IMR-90 (cell line): ENCODE measurements around the gene ANKRD24. TPM values are rescaled to one million over a fixed set of nuclear protein-coding genes. Genes with fewer than 3 reads are reported as not detected.
A peak's percentile ranks its signal among the peaks of the same experiment; 100 is the strongest.

Experiments used
- ATAC-seq: fragments of 200-7000 bp; cut with Tn5 transposase; 2 replicates; pipeline ENCODE4 v1.9.1; 2020; ENCODE audit warnings: low read depth, mild to moderate bottlenecking, moderate library complexity
- BruUV-seq: library from RNA; stranded (reverse); fragments of 400-500 nt; replicated peaks from 2 replicates; lab custom pipeline; 2021; lab: Mats Ljungman, UMichigan
- CTCF ChIA-PET: fragments of 300-600 bp; formaldehyde crosslinking; extraction: SDS; loops from one replicate; lab custom pipeline; 2021; ENCODE audit warnings: antibody characterized with exemption; lab: Yijun Ruan, JAX
- POLR2A ChIA-PET: fragments of 300-600 bp; sonication (Branson Sonifier 250); formaldehyde crosslinking; loops from one replicate; lab custom pipeline; 2022; ENCODE audit warnings: antibody characterized with exemption; ENCODE audit not compliant: unreplicated experiment; lab: Charles Lee
- DNase-seq: peaks from one replicate; pipeline ENCODE4 v3.0.0; 2013
- H2AFZ ChIP-seq: replicated peaks from 2 replicates; pipeline ENCODE3; 2013; ENCODE audit warnings: low read length, mild to moderate bottlenecking; ENCODE audit not compliant: poor library complexity
- H2AK5ac ChIP-seq: 2 replicates; pipeline ENCODE4 v1.6.1; 2013; ENCODE audit warnings: low read depth, low read length, inconsistent platforms
- H2AK9ac ChIP-seq: replicated peaks from 2 replicates; pipeline ENCODE3; 2013; ENCODE audit warnings: mild to moderate bottlenecking, low read depth, low read length, moderate library complexity; ENCODE audit not compliant: poor library complexity
- H2BK120ac ChIP-seq: 2 replicates; pipeline ENCODE4 v1.6.1; 2013; ENCODE audit warnings: low read depth, low read length, inconsistent platforms
- H2BK15ac ChIP-seq: 3 replicates; pipeline ENCODE4 v1.6.1; 2013; ENCODE audit warnings: low read depth, low read length, inconsistent platforms
- H2BK20ac ChIP-seq: 2 replicates; pipeline ENCODE4 v1.6.1; 2013; ENCODE audit warnings: low read depth, mild to moderate bottlenecking, inconsistent platforms, low read length, moderate library complexity
- H2BK5ac ChIP-seq: 2 replicates; pipeline ENCODE4 v1.6.1; 2013; ENCODE audit warnings: mild to moderate bottlenecking, low read depth, low read length, inconsistent platforms; ENCODE audit not compliant: poor library complexity, severe bottlenecking
- H3K14ac ChIP-seq: replicated peaks from 2 replicates; pipeline ENCODE4 v1.6.1; 2013; ENCODE audit warnings: low read depth, low read length, inconsistent platforms
- H3K18ac ChIP-seq: 2 replicates; pipeline ENCODE4 v1.6.1; 2013; ENCODE audit warnings: low read depth, low read length, control low read depth
- H3K23ac ChIP-seq: 2 replicates; pipeline ENCODE4 v1.6.1; 2013; ENCODE audit warnings: low read depth, low read length, inconsistent platforms
- H3K27ac ChIP-seq: 2 replicates; pipeline ENCODE4 v1.5.1; 2013; ENCODE audit warnings: mild to moderate bottlenecking, control low read depth, low read length; ENCODE audit not compliant: insufficient read depth
- H3K27me3 ChIP-seq: 2 replicates; pipeline ENCODE4 v1.6.1; 2013; ENCODE audit warnings: low read length; ENCODE audit not compliant: control insufficient read depth, insufficient read depth
- H3K36me3 ChIP-seq: 2 replicates; pipeline ENCODE4 v1.6.1; 2013; ENCODE audit warnings: low read length, mixed read lengths; ENCODE audit not compliant: control insufficient read depth, insufficient read depth
- H3K4ac ChIP-seq: 2 replicates; pipeline ENCODE4 v1.6.1; 2013; ENCODE audit warnings: low read depth, low read length, inconsistent platforms
- H3K4me1 ChIP-seq: 2 replicates; pipeline ENCODE4 v1.6.1; 2013; ENCODE audit warnings: low read length, mixed read lengths; ENCODE audit not compliant: control insufficient read depth, insufficient read depth
- H3K4me2 ChIP-seq: 2 replicates; pipeline ENCODE4 v1.6.1; 2013; ENCODE audit warnings: low read depth, mild to moderate bottlenecking, control low read depth, low read length, moderate library complexity
- H3K4me3 ChIP-seq: 2 replicates; pipeline ENCODE4 v1.5.1; 2013; ENCODE audit warnings: low read depth, mild to moderate bottlenecking, control low read depth, low read length, moderate library complexity; ENCODE audit not compliant: insufficient read depth
- H3K56ac ChIP-seq: 2 replicates; pipeline ENCODE4 v1.6.1; 2013; ENCODE audit warnings: low read length, inconsistent platforms; ENCODE audit not compliant: insufficient read depth; ENCODE audit errors: extremely low read depth
- H3K79me1 ChIP-seq, 2 experiments: 2 replicates each; pipeline ENCODE4 v1.6.1; 2013; ENCODE audit warnings: low read length in 2 of 2, inconsistent platforms in 1 of 2, low read depth in 1 of 2
- H3K9ac ChIP-seq: 2 replicates; pipeline ENCODE4 v1.6.1; 2013; ENCODE audit warnings: low read depth, low read length, control low read depth
- H3K9me1 ChIP-seq: 2 replicates; pipeline ENCODE4 v1.6.1; 2013; ENCODE audit warnings: low read length, inconsistent platforms; ENCODE audit not compliant: insufficient read depth
- H3K9me3 ChIP-seq: 2 replicates; pipeline ENCODE4 v1.6.1; 2013; ENCODE audit warnings: low read length; ENCODE audit not compliant: control insufficient read depth, insufficient read depth
- H4K20me1 ChIP-seq: 2 replicates; pipeline ENCODE4 v1.6.1; 2013; ENCODE audit warnings: low read length, inconsistent platforms; ENCODE audit not compliant: insufficient read depth
- H4K5ac ChIP-seq: 2 replicates; pipeline ENCODE4 v1.6.1; 2013; ENCODE audit warnings: mild to moderate bottlenecking, low read depth, low read length, control low read depth
- H4K8ac ChIP-seq, 2 experiments: 2 replicates each; pipeline ENCODE4 v1.6.1; 2013; ENCODE audit warnings: low read depth in 2 of 2, low read length in 2 of 2, control low read depth in 1 of 2, inconsistent platforms in 1 of 2
- H4K91ac ChIP-seq: 2 replicates; pipeline ENCODE4 v1.6.1; 2013; ENCODE audit warnings: low read depth, low read length, inconsistent platforms; ENCODE audit not compliant: insufficient read depth
- BHLHE40 ChIP-seq: fragments of 150-350 bp; IDR thresholded peaks from 2 replicates; pipeline ENCODE4 v1.6.1; 2016; ENCODE audit warnings: mild to moderate bottlenecking, low read depth, low read length
- CEBPB ChIP-seq: IDR thresholded peaks from 2 replicates; pipeline ENCODE4 v1.6.1; 2012; ENCODE audit warnings: low read depth, low read length, improper control_type of control experiment
- CHD1 ChIP-seq: IDR thresholded peaks from 2 replicates; pipeline ENCODE4 v1.6.1; 2012; ENCODE audit warnings: low read depth, low read length, improper control_type of control experiment
- CTCF ChIP-seq: conservative IDR thresholded peaks from 2 replicates; pipeline ENCODE4 v1.5.1; 2012; ENCODE audit warnings: mild to moderate bottlenecking, low read depth, low read length, improper control_type of control experiment
- ELK1 ChIP-seq: fragments of 150-350 bp; IDR thresholded peaks from 2 replicates; pipeline ENCODE4 v1.6.1; 2016; ENCODE audit warnings: low read depth, mild to moderate bottlenecking, low read length, moderate library complexity, borderline replicate concordance
- FOS ChIP-seq: fragments of 150-350 bp; IDR thresholded peaks from 2 replicates; pipeline ENCODE4 v1.6.1; 2016; ENCODE audit warnings: low read depth, low read length
- MAFK ChIP-seq: IDR thresholded peaks from 2 replicates; pipeline ENCODE4 v1.6.1; 2012; ENCODE audit warnings: low read depth, low read length, improper control_type of control experiment
- NFE2L2 ChIP-seq: fragments of 150-350 bp; IDR thresholded peaks from 2 replicates; pipeline ENCODE4 v1.6.1; 2016; ENCODE audit warnings: low read depth, mild to moderate bottlenecking, low read length
- POLR2A ChIP-seq: IDR thresholded peaks from 2 replicates; pipeline ENCODE4 v1.6.1; 2012; ENCODE audit warnings: mild to moderate bottlenecking, low read depth, low read length
- RAD21 ChIP-seq: IDR thresholded peaks from 2 replicates; pipeline ENCODE4 v1.6.1; 2012; ENCODE audit warnings: low read length, improper control_type of control experiment
- RCOR1 ChIP-seq: IDR thresholded peaks from 2 replicates; pipeline ENCODE4 v1.6.1; 2012; ENCODE audit warnings: mild to moderate bottlenecking, low read length, improper control_type of control experiment; ENCODE audit not compliant: insufficient replicate concordance
- SMC3 ChIP-seq: fragments of 150-350 bp; IDR thresholded peaks from 2 replicates; pipeline ENCODE4 v1.6.1; 2016; ENCODE audit warnings: low read depth, mild to moderate bottlenecking, antibody characterized with exemption, low read length, moderate library complexity
- USF2 ChIP-seq: fragments of 150-350 bp; IDR thresholded peaks from 2 replicates; pipeline ENCODE4 v1.6.1; 2017; ENCODE audit warnings: mild to moderate bottlenecking, antibody characterized with exemption, low read length, low read depth
- WGBS, 2 experiments: methylation state at CpG; one replicate each; pipeline versions ENCODE4 v1.1.5 to v1.1.7; 2013; ENCODE audit warnings: missing lambda C conversion rate in 2 of 2; ENCODE audit not compliant: insufficient read length in 1 of 2; ENCODE audit errors: extremely low coverage in 2 of 2; 5-methylcytosine and 5-hydroxymethylcytosine counted together
- dilution Hi-C: fragments of 300-500 bp; cut with HindIII; formaldehyde crosslinking; loops from one replicate; pipeline ENCODE4 v1.14.3; 2018; ENCODE audit warnings: low sequenced_read_pairs; ENCODE audit not compliant: unreplicated experiment
- in situ Hi-C: fragments of 300-500 bp; cut with MboI; formaldehyde crosslinking; loops from 3 replicates; pipeline ENCODE4 v1.14.3; 2019; ENCODE audit warnings: low sequenced_read_pairs, inconsistent platforms, mixed read lengths
- intact Hi-C: fragments of 100-400 bp; cut with micrococcal nuclease; formaldehyde crosslinking; loops from 2 replicates; pipeline ENCODE4 v1.10.0; 2022
- polyA plus RNA-seq, 3 experiments: library from polyadenylated mRNA; depleted of rRNA; stranded (reverse); fragments of >200 nt; gene quantifications; 2 replicates each; pipeline ENCODE4 v1.2.3, GENCODE V29; 2012; ENCODE audit warnings: low replicate concordance in 1 of 3
- total RNA-seq: library from RNA; depleted of rRNA; stranded (reverse); fragments of >200 nt; gene quantifications from 2 replicates; pipeline ENCODE4 v1.2.3, GENCODE V29; 2012

The ANKRD24 gene
- total and polyA plus RNA-seq, 2 of the 4 experiments (the other 2 are of a cell fraction): 0.18 to 0.21 TPM

GRCh38 chr19:4149518-4150288 lies 32.8 kb upstream of the ANKRD24 start:
- Histone ChIP-seq H2AK5ac (no peak overlapping the region), H3K56ac (no peak overlapping the region), H3K14ac (no peak overlapping the region), H2BK20ac (no peak overlapping the region), H4K20me1 (no peaks in the 10 kb centered on the region; the same call in 1 of the 2 replicates), H3K23ac (no peak overlapping the region), H3K9ac (no peak overlapping the region), H2AK9ac (no peak overlapping the region), H3K4me1 (peaks cover 7% of the 10 kb centered on the region), H3K4me3 (no peak overlapping the region), H2BK5ac (no peak overlapping the region), H4K8ac (no peak overlapping the region), H2BK120ac (no peak overlapping the region), H3K27me3 (peaks cover 18% of the 10 kb centered on the region), H3K18ac (no peak overlapping the region), H4K5ac (no peak overlapping the region), H4K91ac (no peak overlapping the region), H3K27ac (no peak overlapping the region), H3K4me2 (no peak overlapping the region), H3K9me1 (no peaks in the 10 kb centered on the region), H2BK15ac (no peak overlapping the region), H3K9me3 (no peaks in the 10 kb centered on the region), H2AFZ (peak overlapping the region; percentile 32), H3K79me1 (no peaks in the 10 kb centered on the region; a peak in 1 of 4 replicates), H3K4ac (no peak overlapping the region), H3K36me3 (no peaks in the 10 kb centered on the region)
- TF ChIP-seq POLR2A: no peak
- TF ChIP-seq MAFK: no peak
- no peak for TF ChIP-seq CEBPB
- no peak for TF ChIP-seq RCOR1
- TF ChIP-seq ELK1: no peak
- no peak for TF ChIP-seq CHD1
- TF ChIP-seq CTCF: no peak
- TF ChIP-seq USF2: no peak
- TF ChIP-seq NFE2L2: no peak
- no peak for TF ChIP-seq SMC3
- no peak for TF ChIP-seq FOS
- no peak for TF ChIP-seq RAD21
- no peak for TF ChIP-seq BHLHE40
- DNase-seq (no peak), ATAC-seq (no peak)
- BruUV-seq: no TSS peak
- 0% methylated on average over 1 of the region's 17 CpGs; no CpG with 5 or more reads in 1 of the 2 experiments for WGBS, 2 experiments
- dilution Hi-C loops: no loop called here
- ChIA-PET POLR2A (no interaction called here), CTCF (no interaction called here)
- in situ Hi-C loops: no loop called here
- intact Hi-C loops: no loop called here
